ENCODE measurements around the gene CUEDC1. TPM values are rescaled to one million over a fixed set of nuclear protein-coding genes. Genes with fewer than 3 reads are reported as not detected.

CUEDC1 gene
- polyA plus RNA-seq, 2 of the 4 experiments (the other 2 are of a cell fraction), result 44.3 to 90.6 TPM

DNA sequence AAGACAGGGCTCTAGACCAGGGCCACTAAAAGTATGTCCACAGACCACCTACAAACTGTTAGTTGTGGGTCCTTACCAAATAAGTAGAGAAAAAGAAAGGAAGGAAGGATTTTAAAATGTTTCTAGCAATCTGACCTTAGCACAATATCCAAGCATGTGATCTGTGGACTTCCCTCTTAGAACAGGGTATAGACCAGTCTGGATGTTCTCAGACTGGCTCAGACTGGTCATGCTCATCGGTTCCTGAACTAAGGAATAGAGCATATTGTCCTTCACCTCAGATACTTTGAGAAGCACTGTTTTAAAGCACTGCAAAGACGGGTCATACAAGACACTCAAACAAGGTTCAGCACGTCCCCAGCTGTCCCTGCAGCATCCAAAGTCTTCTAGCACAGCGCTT is 25.8 kb downstream of the CUEDC1 start:
- TF ChIP-seq PBX3 (IDR thresholded peaks at IDR 0.05) (no peak), REST (IDR thresholded peaks at IDR 0.05) (no peak)
- ChIA-PET CTCF (interaction anchor here (2.2 to 20.4 kb wide), 3 partner anchors 11 to 70 kb away, joined by 5 to 222 read pairs (median 6); partner anchors contain the start of gene CUEDC1), POLR2A (no interaction called here)
- H3K4me1 ChIP-seq, result peaks cover 83% of the 10 kb centered on the region
- peak overlapping the region; percentile 12 to 22; a peak in 3 of 6 replicates for H3K27ac ChIP-seq
- FAIRE-seq, result no peak
- WGBS (ENCODE audit: missing lambda C conversion rate), result 80% methylated on average over 4 of the region's 4 CpGs
- DNase-seq (ENCODE audit: low read depth in 1 of 2, low spot score in 1 of 2), result no peak
- ATAC-seq, result no peak
- H3K9me3 ChIP-seq, result no peaks in the 10 kb centered on the region
- H3K4me2 ChIP-seq, result no peak overlapping the region
- H3K4me3 ChIP-seq, result no peak overlapping the region

DNA sequence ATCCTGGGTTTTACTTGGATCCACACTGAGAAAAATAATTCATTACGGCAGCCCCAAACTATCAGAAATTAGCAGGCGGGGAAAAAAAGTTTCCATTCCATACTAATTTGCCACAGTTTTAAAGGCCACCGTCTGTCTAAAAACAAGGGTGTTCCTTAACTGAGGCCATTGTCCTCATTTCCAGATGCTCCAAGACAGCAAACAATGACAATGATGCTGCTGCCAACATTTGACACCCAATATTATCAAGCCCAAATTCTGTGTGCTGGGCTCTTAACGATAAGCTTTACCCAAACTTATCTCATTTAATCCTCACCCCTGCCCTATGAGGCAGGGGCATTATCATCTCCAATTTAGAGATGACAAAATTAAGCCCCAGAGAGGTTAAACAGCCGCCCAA is 26.3 kb downstream of the CUEDC1 start:
- peaks cover 78% of the 10 kb centered on the region for H3K4me1 ChIP-seq
- 76% methylated on average over 5 of the region's 5 CpGs for WGBS (ENCODE audit: missing lambda C conversion rate)
- H3K27ac ChIP-seq, result peak overlapping the region; percentile 12 to 22; a peak in 3 of 6 replicates
- POLR2A ChIA-PET, result no interaction called here
- CTCF ChIA-PET, result interaction anchor here (1.1 to 20.4 kb wide), 5 partner anchors 11 to 71 kb away, joined by 3 to 222 read pairs (median 6); partner anchors contain the start of gene CUEDC1
- no peak overlapping the region for H3K4me3 ChIP-seq
- no peaks in the 10 kb centered on the region for H3K9me3 ChIP-seq
- FAIRE-seq (no peak), ATAC-seq (no peak), DNase-seq (ENCODE audit: low read depth in 1 of 2, low spot score in 1 of 2) (no peak)
- H3K4me2 ChIP-seq, result no peak overlapping the region
- TF ChIP-seq SMC3 (IDR thresholded peaks at IDR 0.05) (no peak), ZC3H11A (IDR thresholded peaks at IDR 0.05) (no peak), MAFK (IDR thresholded peaks at IDR 0.05; ENCODE audit: partially characterized antibody) (no peak), CBX8 (IDR thresholded peaks at IDR 0.05) (no peak), RARB (CRISPR knock-in tag; IDR thresholded peaks at IDR 0.05) (no peak), BHLHE40 (IDR thresholded peaks at IDR 0.05; ENCODE audit: low read depth, low read length) (no peak), TFCP2L1 (CRISPR knock-in tag; IDR thresholded peaks at IDR 0.05) (no peak), FOSL2 (IDR thresholded peaks at IDR 0.05) (no peak), FOSL2 (CRISPR knock-in tag; IDR thresholded peaks at IDR 0.05) (no peak), BCL3 (IDR thresholded peaks at IDR 0.05) (no peak), GATA3 (IDR thresholded peaks at IDR 0.05; ENCODE audit: borderline replicate concordance) (no peak), EHMT2 (IDR thresholded peaks at IDR 0.05; ENCODE audit: low read depth) (no peak)

- 69% methylated on average over 5 of the region's 5 CpGs for WGBS (ENCODE audit: missing lambda C conversion rate)
Measured at GRCh38 chr17:57927048-57927723, 28.0 kb downstream of the CUEDC1 start.

More at GRCh38 chr17:57927048-57927723, 28.0 kb downstream of the CUEDC1 start:
- ChIA-PET CTCF (interaction anchor here (0.9 to 2.7 kb wide), 12 partner anchors 11 to 72 kb away, joined by 3 to 12 read pairs (median 6); no protein-coding TSS in a partner anchor), POLR2A (no interaction called here)
- Histone ChIP-seq H3K27ac (peak overlapping the region; percentile 55 to 75; a peak in 5 of 6 replicates), H3K4me1 (peaks cover 79% of the 10 kb centered on the region), H3K4me2 (peak overlapping the region; percentile 54), H3K4me3 (no peak overlapping the region), H3K9me3 (no peaks in the 10 kb centered on the region)
- ATAC-seq (peak; percentile 20 to 63; a peak in 3 of 6 replicates), FAIRE-seq (no peak), DNase-seq (ENCODE audit: low read depth in 1 of 2, low spot score in 1 of 2) (no peak)
- TF ChIP-seq CBX2 (IDR thresholded peaks at IDR 0.05; ENCODE audit: borderline replicate concordance, low read depth) (no peak), MAX (IDR thresholded peaks at IDR 0.05) (peak; percentile 29; the same call in 1 of the 2 replicates)
